B cell (primary cell): ENCODE measurements around the gene TPCN1. TPM values are rescaled to one million over a fixed set of nuclear protein-coding genes. Genes with fewer than 3 reads are reported as not detected.

Experiments used
- ATAC-seq: fragments of 200-7000 bp; cut with Tn5 transposase; one replicate; pipeline ENCODE4 v1.10.0; 2021; ENCODE audit warnings: low read depth, mild to moderate bottlenecking, moderate number of reproducible peaks, moderate library complexity
- CTCF ChIA-PET: fragments of 350-600 bp; sonication (Branson Sonifier 250); formaldehyde crosslinking; loops from one replicate; lab custom pipeline; 2021; ENCODE audit warnings: antibody characterized with exemption, inconsistent platforms; lab: Charles Lee
- POLR2A ChIA-PET: fragments of 350-600 bp; sonication (Branson Sonifier 250); formaldehyde crosslinking; loops from one replicate; lab custom pipeline; 2021; ENCODE audit warnings: antibody characterized with exemption; lab: Charles Lee
- DNase-seq: peaks from one replicate; pipeline ENCODE4 v3.0.0; 2013
- H2AFZ ChIP-seq: 2 replicates; pipeline ENCODE4 v1.6.1; 2012; ENCODE audit warnings: mild to moderate bottlenecking, low read depth, low read length; ENCODE audit not compliant: insufficient read depth, poor library complexity, severe bottlenecking
- H3K27ac ChIP-seq, 2 donors: 1 replicate in 1 of 2; 2 replicates in 1 of 2; pipeline ENCODE4 v1.5.1; 2012 to 2013; ENCODE audit warnings: low read length in 2 of 2, mild to moderate bottlenecking in 2 of 2, moderate library complexity in 1 of 2
- H3K27me3 ChIP-seq, 4 experiments: fragments of 200-600 bp in 1 of 4; sonication (generic) in 1 of 4; replicated peaks in 1 of 4; 1 replicate in 2 of 4; 2 replicates in 2 of 4; pipeline versions ENCODE4 v1.6.1 to v1.7.0; 2013 to 2016; ENCODE audit warnings: low read length in 3 of 4, mild to moderate bottlenecking in 2 of 4, mixed read lengths in 1 of 4, moderate library complexity in 1 of 4; ENCODE audit not compliant: insufficient read depth in 4 of 4, control insufficient read depth in 3 of 4; ENCODE audit errors: control extremely low read depth in 1 of 4
- H3K36me3 ChIP-seq, 2 experiments: replicated peaks in 1 of 2; 1 replicate in 1 of 2; 2 replicates in 1 of 2; pipeline versions ENCODE4 v1.6.1 to v1.7.1; 2013; ENCODE audit warnings: low read length in 1 of 2; ENCODE audit not compliant: insufficient read depth in 2 of 2, control insufficient read depth in 1 of 2; ENCODE audit errors: control extremely low read depth in 1 of 2, extremely low read depth in 1 of 2
- H3K4me1 ChIP-seq, 2 donors: fragments of 200-600 bp in 1 of 2; sonication (generic) in 1 of 2; 1 replicate in 1 of 2; 2 replicates in 1 of 2; pipeline versions ENCODE4 v1.5.1 to v1.6.1; 2013 to 2017; ENCODE audit warnings: low read length in 2 of 2; ENCODE audit not compliant: control insufficient read depth in 2 of 2, insufficient read depth in 2 of 2
- H3K4me2 ChIP-seq: replicated peaks from 2 replicates; pipeline ENCODE3; 2012; ENCODE audit warnings: mild to moderate bottlenecking, low read depth, low read length; ENCODE audit not compliant: poor library complexity, severe bottlenecking
- H3K4me3 ChIP-seq, 5 experiments: fragments of 200-600 bp in 1 of 5; sonication (generic) in 1 of 5; 1 replicate in 3 of 5; 2 replicates in 2 of 5; pipeline versions ENCODE4 v1.5.1 to v1.7.0; 2011 to 2016; ENCODE audit warnings: low read length in 4 of 5, mild to moderate bottlenecking in 4 of 5, low read depth in 2 of 5, control low read depth in 1 of 5, moderate library complexity in 1 of 5; ENCODE audit not compliant: insufficient read depth in 1 of 5; ENCODE audit errors: control extremely low read depth in 1 of 5, extremely low read depth in 1 of 5
- H3K79me2 ChIP-seq: fragments of 200-600 bp; sonication (generic); one replicate; pipeline ENCODE4 v1.6.0; 2016; ENCODE audit warnings: low read length; ENCODE audit not compliant: control insufficient read depth, insufficient read depth
- H3K9ac ChIP-seq: fragments of 200-600 bp; sonication (generic); 2 replicates; pipeline ENCODE4 v1.6.1; 2017; ENCODE audit warnings: mild to moderate bottlenecking, low read length, moderate library complexity
- H3K9me3 ChIP-seq, 3 donors: one replicate each; pipeline versions ENCODE4 v1.6.1 to v1.7.1; 2013; ENCODE audit warnings: low read length in 2 of 3; ENCODE audit not compliant: control insufficient read depth in 2 of 3, insufficient read depth in 1 of 3; ENCODE audit errors: control extremely low read depth in 1 of 3
- H4K20me1 ChIP-seq: 2 replicates; pipeline ENCODE4 v1.6.0; 2012; ENCODE audit warnings: mild to moderate bottlenecking, low read length; ENCODE audit not compliant: insufficient read depth, control insufficient read depth, poor library complexity, severe bottlenecking
- H3K27ac Mint-ChIP-seq: one replicate; pipeline ENCODE4 v1.8.0; 2021; ENCODE audit warnings: mixed read lengths
- H3K27me3 Mint-ChIP-seq: one replicate; pipeline ENCODE4 v1.8.0; 2021; ENCODE audit warnings: mixed read lengths
- H3K4me1 Mint-ChIP-seq: one replicate; pipeline ENCODE4 v1.8.0; 2021; ENCODE audit warnings: mixed read lengths
- H3K4me3 Mint-ChIP-seq: one replicate; pipeline ENCODE4 v1.8.0; 2021; ENCODE audit warnings: mixed read lengths
- H3K9me3 Mint-ChIP-seq: one replicate; pipeline ENCODE4 v1.8.0; 2022; ENCODE audit warnings: mixed read lengths; ENCODE audit not compliant: insufficient read depth
- EZH2 ChIP-seq: IDR thresholded peaks from 2 replicates; pipeline ENCODE4 v1.6.1; 2012; ENCODE audit warnings: borderline replicate concordance, low read depth, mild to moderate bottlenecking, moderate library complexity, low read length; ENCODE audit not compliant: insufficient read depth, poor library complexity, severe bottlenecking
- WGBS: methylation state at CpG from one replicate; pipeline ENCODE4 v1.1.5; 2013; ENCODE audit warnings: missing lambda C conversion rate; ENCODE audit not compliant: insufficient coverage; 5-methylcytosine and 5-hydroxymethylcytosine counted together
- intact Hi-C: fragments of 100-400 bp; cut with micrococcal nuclease; formaldehyde crosslinking; loops from one replicate; pipeline ENCODE4 v1.10.0; 2022
- polyA plus RNA-seq: library from polyadenylated mRNA; depleted of rRNA; stranded (reverse); fragments of >200 nt; gene quantifications from 2 replicates; pipeline ENCODE4 v1.2.3, GENCODE V29; 2012
- total RNA-seq, 2 donors: library from RNA; stranded (reverse); fragments of 120-200 nt in 1 of 2; gene quantifications; 1 replicate in 1 of 2; 2 replicates in 1 of 2; pipeline versions ENCODE4 v1.2.3 to v1.2.4, GENCODE V29; 2013 to 2022
- TF ChIP-seq, protein P1 (sequence below): fragments of 200-600 bp; IDR thresholded peaks from one replicate; pipeline ENCODE4 v1.8.0; 2022; ENCODE audit warnings: antibody characterized with exemption, mild to moderate bottlenecking

The TPCN1 gene
- total and polyA plus RNA-seq, 2 donors (not counting 1 experiment from before 2014, with no cell fraction given) = 80.8 to 258 TPM

DNA sequence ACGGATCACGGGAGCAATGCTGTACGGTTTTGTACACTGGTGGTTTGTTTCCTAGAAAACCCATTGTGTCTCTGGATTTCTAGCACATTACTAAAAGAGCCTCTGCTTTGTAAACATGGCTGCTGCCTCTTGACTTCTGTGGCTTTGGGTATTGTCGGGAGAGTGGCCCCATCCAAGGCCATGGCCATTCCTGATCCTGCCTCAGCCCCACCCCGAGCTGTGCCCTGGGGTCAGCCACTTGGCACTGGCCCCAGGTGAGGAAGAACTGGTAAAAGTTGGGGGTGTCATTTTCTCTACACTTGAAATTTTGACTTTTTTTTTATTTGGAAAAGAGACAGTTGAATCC, 77.2 kb downstream of the TPCN1 start:
- H3K36me3 ChIP-seq = peaks cover 0 to 16% of the 10 kb centered on the region in 2 experiments
- no peaks in the 10 kb centered on the region for H3K27me3 ChIP-seq
- no peak overlapping the region for H3K4me2 ChIP-seq
- ChIA-PET CTCF (interaction anchor here (0.8 to 1.5 kb wide), 2 partner anchors 12 to 65 kb away, joined by 3 to 5 read pairs; no protein-coding TSS in a partner anchor), POLR2A (no interaction called here)
- Mint-ChIP-seq H3K27me3 (no peaks in the 10 kb centered on the region), H3K9me3 (no peaks in the 10 kb centered on the region), H3K4me3 (no peak overlapping the region), H3K27ac (no peak overlapping the region), H3K4me1 (peaks cover 17% of the 10 kb centered on the region)
- peaks cover 11 to 19% of the 10 kb centered on the region in 2 donors for H3K4me1 ChIP-seq
- DNase-seq = no peak
- no peak overlapping the region for H3K4me3 ChIP-seq
- no peak for ATAC-seq
- H4K20me1 ChIP-seq = no peaks in the 10 kb centered on the region
- no peak overlapping the region for H3K9ac ChIP-seq
- TF ChIP-seq EZH2 = no peak
- TF ChIP-seq, protein P1, sequence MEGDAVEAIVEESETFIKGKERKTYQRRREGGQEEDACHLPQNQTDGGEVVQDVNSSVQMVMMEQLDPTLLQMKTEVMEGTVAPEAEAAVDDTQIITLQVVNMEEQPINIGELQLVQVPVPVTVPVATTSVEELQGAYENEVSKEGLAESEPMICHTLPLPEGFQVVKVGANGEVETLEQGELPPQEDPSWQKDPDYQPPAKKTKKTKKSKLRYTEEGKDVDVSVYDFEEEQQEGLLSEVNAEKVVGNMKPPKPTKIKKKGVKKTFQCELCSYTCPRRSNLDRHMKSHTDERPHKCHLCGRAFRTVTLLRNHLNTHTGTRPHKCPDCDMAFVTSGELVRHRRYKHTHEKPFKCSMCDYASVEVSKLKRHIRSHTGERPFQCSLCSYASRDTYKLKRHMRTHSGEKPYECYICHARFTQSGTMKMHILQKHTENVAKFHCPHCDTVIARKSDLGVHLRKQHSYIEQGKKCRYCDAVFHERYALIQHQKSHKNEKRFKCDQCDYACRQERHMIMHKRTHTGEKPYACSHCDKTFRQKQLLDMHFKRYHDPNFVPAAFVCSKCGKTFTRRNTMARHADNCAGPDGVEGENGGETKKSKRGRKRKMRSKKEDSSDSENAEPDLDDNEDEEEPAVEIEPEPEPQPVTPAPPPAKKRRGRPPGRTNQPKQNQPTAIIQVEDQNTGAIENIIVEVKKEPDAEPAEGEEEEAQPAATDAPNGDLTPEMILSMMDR = no peak
- H2AFZ ChIP-seq = no peak overlapping the region
- intact Hi-C loops = loop anchor here (10.0 kb wide), 1 partner anchor 104 kb away; no protein-coding TSS in a partner anchor
- H3K9me3 ChIP-seq = no peaks in the 10 kb centered on the region
- WGBS = 100% methylated on average over 5 of the region's 5 CpGs
- no peaks in the 10 kb centered on the region for H3K79me2 ChIP-seq
- no peak overlapping the region for H3K27ac ChIP-seq

DNA sequence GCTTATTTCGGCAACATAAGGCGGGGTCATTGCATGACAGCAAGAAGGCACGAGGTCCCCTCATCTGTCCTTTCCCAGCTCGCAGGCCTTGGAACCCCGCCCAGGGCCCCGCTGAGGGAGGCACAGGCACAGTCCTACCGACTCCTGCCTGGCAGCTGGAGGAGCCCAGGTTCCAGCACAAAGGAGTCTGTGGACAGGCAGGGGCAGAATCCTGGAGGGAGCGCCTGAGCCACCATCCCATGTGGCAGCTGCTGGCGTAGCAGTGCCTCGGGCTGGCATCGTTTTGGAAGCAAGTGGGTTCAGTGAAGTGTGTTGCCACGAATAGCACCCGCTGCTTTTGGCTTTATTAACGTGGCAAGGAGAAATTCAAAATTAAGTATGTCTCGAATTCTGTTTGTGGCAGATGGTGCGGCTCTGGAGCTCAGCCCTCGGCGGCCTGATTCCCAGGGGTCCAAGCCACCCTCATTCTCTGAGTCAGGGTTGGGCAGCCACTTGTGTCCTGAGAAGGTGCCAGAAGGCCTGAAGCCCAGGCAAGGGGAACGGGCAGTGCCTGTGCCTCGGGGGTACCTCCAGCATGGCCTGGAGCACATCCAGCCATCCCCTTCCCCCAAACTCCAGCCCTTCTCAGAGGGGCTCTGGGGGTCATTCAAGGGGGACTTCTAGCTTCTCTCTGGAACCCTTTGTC, 77.7 kb downstream of the TPCN1 start:
- no peak overlapping the region for H3K27ac Mint-ChIP-seq
- 54% methylated on average over 20 of the region's 20 CpGs for WGBS
- DNase-seq = no peak
- Histone ChIP-seq H4K20me1 (no peaks in the 10 kb centered on the region), H3K4me1 (peaks cover 11 to 19% of the 10 kb centered on the region in 2 donors), H2AFZ (no peak overlapping the region), H3K4me3 (no peak overlapping the region), H3K27me3 (no peaks in the 10 kb centered on the region), H3K79me2 (no peaks in the 10 kb centered on the region), H3K4me2 (no peak overlapping the region), H3K9ac (no peak overlapping the region), H3K9me3 (no peaks in the 10 kb centered on the region), H3K36me3 (peaks cover 0 to 14% of the 10 kb centered on the region in 2 experiments), H3K27ac (no peak overlapping the region)
- ChIA-PET POLR2A (no interaction called here), CTCF (interaction anchor here (1.5 kb wide), 1 partner anchor 66 kb away, joined by 5 read pairs; no protein-coding TSS in a partner anchor)
- ATAC-seq = no peak
- H3K9me3 Mint-ChIP-seq = no peaks in the 10 kb centered on the region
- peaks cover 20% of the 10 kb centered on the region for H3K4me1 Mint-ChIP-seq
- no peak overlapping the region for H3K4me3 Mint-ChIP-seq
- H3K27me3 Mint-ChIP-seq = no peaks in the 10 kb centered on the region
- TF ChIP-seq EZH2 = no peak
- TF ChIP-seq, protein P1 = no peak
- intact Hi-C loops = loop anchor here (10.0 kb wide), 1 partner anchor 104 kb away; no protein-coding TSS in a partner anchor
